ENCODE data around the gene CASP10.

CASP10 gene

DNA sequence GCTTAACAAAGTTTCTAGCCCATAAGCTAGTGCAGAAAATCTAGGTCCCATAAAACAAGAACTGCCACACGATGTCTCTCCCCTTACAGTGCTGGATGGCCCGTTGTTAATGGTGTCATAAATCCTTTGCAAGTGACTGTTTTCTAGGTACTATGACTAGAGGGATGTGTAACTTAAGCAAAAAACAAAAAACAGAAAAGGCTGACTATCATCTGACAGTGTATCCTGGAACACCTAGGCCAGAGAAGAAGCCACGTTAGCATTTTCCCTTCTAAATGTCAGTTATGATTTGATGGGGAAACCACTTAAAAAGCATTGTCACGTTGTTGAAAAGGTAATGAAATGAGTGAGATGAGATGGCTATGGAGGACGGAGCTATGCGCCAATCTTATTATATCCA lies 79.8 kb downstream of the CASP10 start:
- Mint-ChIP-seq H3K27me3 (ENCODE audit: low read depth) (no peaks in the 10 kb centered on the region), H3K4me1 (ENCODE audit: low read depth) (peaks cover 60% of the 10 kb centered on the region), H3K4me3 (peak overlapping the region; percentile 81), H3K9me3 (no peaks in the 10 kb centered on the region), H3K27ac (peak overlapping the region; percentile 88), H3K36me3 (ENCODE audit: low read depth) (peaks cover 38% of the 10 kb centered on the region)

- H3K4me3 Mint-ChIP-seq, result peak overlapping the region; percentile 81
- H3K27ac Mint-ChIP-seq, result peak overlapping the region; percentile 88
- H3K4me1 Mint-ChIP-seq (ENCODE audit: low read depth), result peaks cover 55% of the 10 kb centered on the region
- no peaks in the 10 kb centered on the region for H3K27me3 Mint-ChIP-seq (ENCODE audit: low read depth)
- no peaks in the 10 kb centered on the region for H3K9me3 Mint-ChIP-seq
- peaks cover 42% of the 10 kb centered on the region for H3K36me3 Mint-ChIP-seq (ENCODE audit: low read depth)
Measured at GRCh38 chr2:201263779-201264178, 80.8 kb downstream of the CASP10 start.

- peaks cover 53% of the 10 kb centered on the region for H3K4me1 Mint-ChIP-seq (ENCODE audit: low read depth)
- H3K4me3 Mint-ChIP-seq, result peak overlapping the region; percentile 81
- H3K27me3 Mint-ChIP-seq (ENCODE audit: low read depth), result no peaks in the 10 kb centered on the region
- H3K9me3 Mint-ChIP-seq, result no peaks in the 10 kb centered on the region
- H3K36me3 Mint-ChIP-seq (ENCODE audit: low read depth), result peaks cover 47% of the 10 kb centered on the region
- H3K27ac Mint-ChIP-seq, result peak overlapping the region; percentile 88
Measured at GRCh38 chr2:201264472-201265173, 81.7 kb downstream of the CASP10 start.

GRCh38 chr2:201266629-201267028 lies 83.7 kb downstream of the CASP10 start:
- Mint-ChIP-seq H3K4me1 (ENCODE audit: low read depth) (peaks cover 56% of the 10 kb centered on the region), H3K27me3 (ENCODE audit: low read depth) (no peaks in the 10 kb centered on the region), H3K9me3 (no peaks in the 10 kb centered on the region), H3K36me3 (ENCODE audit: low read depth) (peaks cover 54% of the 10 kb centered on the region), H3K4me3 (peak overlapping the region; percentile 32), H3K27ac (peak overlapping the region; percentile 58)

- H3K9me3 Mint-ChIP-seq, result no peaks in the 10 kb centered on the region
- H3K27ac Mint-ChIP-seq, result peak overlapping the region; percentile 13
- H3K4me1 Mint-ChIP-seq (ENCODE audit: low read depth), result peaks cover 60% of the 10 kb centered on the region
- peaks cover 55% of the 10 kb centered on the region for H3K36me3 Mint-ChIP-seq (ENCODE audit: low read depth)
- no peaks in the 10 kb centered on the region for H3K27me3 Mint-ChIP-seq (ENCODE audit: low read depth)
- no peak overlapping the region for H3K4me3 Mint-ChIP-seq
Measured at GRCh38 chr2:201267278-201268030, 84.5 kb downstream of the CASP10 start.

- H3K27ac Mint-ChIP-seq, result no peak overlapping the region
- no peak overlapping the region for H3K4me3 Mint-ChIP-seq
- H3K36me3 Mint-ChIP-seq (ENCODE audit: low read depth), result peaks cover 66% of the 10 kb centered on the region
- H3K4me1 Mint-ChIP-seq (ENCODE audit: low read depth), result peaks cover 53% of the 10 kb centered on the region
- no peaks in the 10 kb centered on the region for H3K9me3 Mint-ChIP-seq
- H3K27me3 Mint-ChIP-seq (ENCODE audit: low read depth), result no peaks in the 10 kb centered on the region
Measured at GRCh38 chr2:201269764-201270163, 86.8 kb downstream of the CASP10 start.

DNA sequence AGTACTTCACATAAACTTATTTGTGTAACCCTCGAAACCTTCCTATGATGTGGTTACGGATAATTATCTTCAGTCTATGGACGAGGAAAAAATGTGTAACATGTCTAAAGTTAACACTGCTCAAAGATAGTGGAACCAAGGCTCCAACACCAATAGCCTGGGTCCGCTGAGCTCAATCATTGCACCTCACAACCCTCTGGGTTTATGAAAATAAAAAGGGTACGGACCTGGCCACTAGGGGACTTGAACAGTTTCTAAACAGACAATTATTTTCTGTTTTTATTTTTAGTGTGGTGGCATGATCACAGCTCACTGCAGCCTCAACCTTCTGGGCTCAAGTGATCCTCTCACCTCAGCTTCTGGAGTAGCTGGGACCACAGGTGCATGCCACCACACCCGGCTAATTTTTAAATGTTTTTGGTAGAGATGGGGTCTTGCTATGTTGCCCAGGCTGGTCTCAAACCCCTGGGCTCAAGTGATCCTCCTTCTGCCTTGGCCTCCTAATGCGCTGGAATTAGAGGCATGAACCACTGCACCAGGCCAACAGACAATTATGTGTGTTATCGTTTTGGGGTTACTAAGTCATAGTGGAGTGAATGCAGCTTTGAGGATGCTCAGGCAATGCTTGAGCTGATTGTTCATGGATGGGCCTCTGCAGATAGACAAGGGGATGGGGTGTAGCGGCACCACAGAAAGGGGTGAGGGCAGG lies 87.5 kb downstream of the CASP10 start:
- Mint-ChIP-seq H3K4me1 (ENCODE audit: low read depth) (peaks cover 54% of the 10 kb centered on the region), H3K36me3 (ENCODE audit: low read depth) (peaks cover 71% of the 10 kb centered on the region), H3K27me3 (ENCODE audit: low read depth) (no peaks in the 10 kb centered on the region), H3K4me3 (no peak overlapping the region), H3K9me3 (no peaks in the 10 kb centered on the region), H3K27ac (no peak overlapping the region)

DNA sequence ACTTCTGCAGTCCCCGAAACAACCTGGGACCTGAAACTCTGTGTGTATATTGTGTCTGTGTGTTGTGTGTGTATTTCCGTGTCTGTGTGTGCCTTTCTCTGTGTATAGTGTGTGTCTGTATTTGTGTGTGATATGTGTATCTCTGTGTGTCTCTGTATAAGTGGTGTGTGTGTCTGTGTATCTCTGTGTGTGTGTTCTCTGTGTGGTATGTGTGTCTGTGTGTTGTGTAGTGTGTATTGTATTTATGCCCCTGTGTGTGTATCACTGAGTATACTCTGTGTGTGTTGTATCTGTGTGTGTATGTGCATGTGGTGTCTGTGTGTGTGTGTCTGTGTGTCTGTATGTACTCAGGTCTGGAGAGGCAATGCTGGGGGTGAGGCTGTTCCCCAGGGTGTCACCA lies 89.0 kb downstream of the CASP10 start:
- peaks cover 42% of the 10 kb centered on the region for H3K4me1 Mint-ChIP-seq (ENCODE audit: low read depth)
- no peaks in the 10 kb centered on the region for H3K9me3 Mint-ChIP-seq
- peak overlapping the region; percentile 1 for H3K27ac Mint-ChIP-seq
- peaks cover 70% of the 10 kb centered on the region for H3K36me3 Mint-ChIP-seq (ENCODE audit: low read depth)
- peak overlapping the region; percentile 3 for H3K4me3 Mint-ChIP-seq
- H3K27me3 Mint-ChIP-seq (ENCODE audit: low read depth), result no peaks in the 10 kb centered on the region

- H3K36me3 Mint-ChIP-seq (ENCODE audit: low read depth), result peaks cover 74% of the 10 kb centered on the region
- H3K9me3 Mint-ChIP-seq, result no peaks in the 10 kb centered on the region
- H3K27ac Mint-ChIP-seq, result no peak overlapping the region
- no peak overlapping the region for H3K4me3 Mint-ChIP-seq
- no peaks in the 10 kb centered on the region for H3K27me3 Mint-ChIP-seq (ENCODE audit: low read depth)
- H3K4me1 Mint-ChIP-seq (ENCODE audit: low read depth), result peaks cover 36% of the 10 kb centered on the region
Measured at GRCh38 chr2:201273330-201273983, 90.5 kb downstream of the CASP10 start.

DNA sequence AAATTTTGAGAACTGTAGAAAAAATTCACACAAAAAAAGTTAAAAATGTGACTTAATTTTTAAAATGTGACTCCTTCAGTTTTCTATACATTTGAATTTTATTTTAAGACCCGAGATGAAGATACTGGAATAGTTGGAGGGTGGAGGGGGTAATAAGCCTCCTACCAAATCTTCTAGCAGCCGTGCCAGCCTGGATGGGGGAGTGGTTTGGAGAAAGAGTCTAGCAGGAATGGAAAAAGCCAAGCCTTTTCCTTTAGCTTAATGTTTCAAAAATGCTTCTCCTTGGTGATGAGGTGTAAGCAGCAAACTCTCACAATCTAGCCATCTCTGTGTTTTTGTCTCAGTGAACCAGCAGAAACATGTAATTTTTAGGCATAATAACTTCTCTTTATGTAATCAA lies 92.1 kb downstream of the CASP10 start:
- H3K27ac Mint-ChIP-seq, result peak overlapping the region; percentile 26
- H3K9me3 Mint-ChIP-seq, result no peaks in the 10 kb centered on the region
- H3K4me3 Mint-ChIP-seq, result no peak overlapping the region
- H3K36me3 Mint-ChIP-seq (ENCODE audit: low read depth), result peaks cover 79% of the 10 kb centered on the region
- H3K4me1 Mint-ChIP-seq (ENCODE audit: low read depth), result peaks cover 42% of the 10 kb centered on the region
- no peaks in the 10 kb centered on the region for H3K27me3 Mint-ChIP-seq (ENCODE audit: low read depth)

DNA sequence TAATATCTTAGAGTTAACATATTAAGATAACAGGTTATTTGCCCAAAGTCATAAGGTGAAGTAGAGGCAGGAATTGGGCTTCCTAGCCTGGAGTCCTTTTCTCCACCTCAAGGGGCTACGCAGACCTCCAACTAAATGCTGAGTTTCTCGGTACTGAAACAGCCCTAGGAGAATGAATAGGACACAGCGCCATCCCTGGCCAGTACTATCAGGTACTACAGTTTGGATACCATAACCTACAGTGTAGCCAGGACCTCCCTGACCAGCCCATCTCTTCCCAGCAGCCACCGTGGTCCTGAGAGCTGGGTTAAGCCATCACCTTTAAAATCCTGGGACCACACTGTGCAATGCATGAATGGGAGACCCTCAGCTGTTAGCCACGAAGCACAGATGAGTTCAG lies 93.0 kb downstream of the CASP10 start:
- Mint-ChIP-seq H3K4me3 (no peak overlapping the region), H3K27ac (no peak overlapping the region), H3K4me1 (ENCODE audit: low read depth) (peaks cover 41% of the 10 kb centered on the region), H3K9me3 (no peaks in the 10 kb centered on the region), H3K27me3 (ENCODE audit: low read depth) (no peaks in the 10 kb centered on the region), H3K36me3 (ENCODE audit: low read depth) (peaks cover 78% of the 10 kb centered on the region)

GRCh38 chr2:201276511-201276910 lies 93.6 kb downstream of the CASP10 start:
- peaks cover 40% of the 10 kb centered on the region for H3K4me1 Mint-ChIP-seq (ENCODE audit: low read depth)
- H3K27me3 Mint-ChIP-seq (ENCODE audit: low read depth), result no peaks in the 10 kb centered on the region
- H3K9me3 Mint-ChIP-seq, result no peaks in the 10 kb centered on the region
- H3K4me3 Mint-ChIP-seq, result no peak overlapping the region
- no peak overlapping the region for H3K27ac Mint-ChIP-seq
- H3K36me3 Mint-ChIP-seq (ENCODE audit: low read depth), result peaks cover 75% of the 10 kb centered on the region
